ENCODE results near the gene TNRC6C. TPM values are rescaled to one million over a fixed set of nuclear protein-coding genes. Genes with fewer than 3 reads are reported as not detected.

Gene TNRC6C
- total RNA-seq, 3 donors from 2014 or later (not counting 1 experiment from before 2014, with no cell fraction given) = 74.3 to 100 (median 76.3) TPM

- no peak overlapping the region for H3K27ac Mint-ChIP-seq
These were observed 13.9 kb upstream of the TNRC6C start for GRCh38 chr17:77944390-77945222.

GRCh38 chr17:77946900-77947645 lies 11.4 kb upstream of the TNRC6C start:
- Mint-ChIP-seq H3K27me3 (ENCODE audit: low read depth in 2 of 2) (peaks cover 15 to 25% of the 10 kb centered on the region in 2 donors), H3K36me3 (no peaks in the 10 kb centered on the region), H3K9me3 (peaks cover 0 to 4% of the 10 kb centered on the region in 2 donors), H3K4me3 (no peak overlapping the region), H3K4me1 (peaks cover under 1 to 2% of the 10 kb centered on the region in 2 donors), H3K27ac (no peak overlapping the region)
- intact Hi-C loops (cut with micrococcal nuclease) = no loop called here
- Histone ChIP-seq H3K9me3 (ENCODE audit: control insufficient read depth, insufficient read depth, low read length) (no peaks in the 10 kb centered on the region), H3K27me3 (ENCODE audit: control insufficient read depth, insufficient read depth, low read length) (no peaks in the 10 kb centered on the region), H3K27ac (ENCODE audit: low read length) (no peak overlapping the region), H3K4me3 (ENCODE audit: low read length) (no peak overlapping the region), H3K4me1 (ENCODE audit: control insufficient read depth, insufficient read depth, low read length) (peaks cover under 1% of the 10 kb centered on the region), H3K36me3 (ENCODE audit: control insufficient read depth, insufficient read depth, low read length) (no peaks in the 10 kb centered on the region)
- 92% methylated on average over 6 of the region's 6 CpGs for WGBS (ENCODE audit: insufficient coverage)
- DNase-seq (no peak), ATAC-seq (no peak)
- TF ChIP-seq, protein P1, sequence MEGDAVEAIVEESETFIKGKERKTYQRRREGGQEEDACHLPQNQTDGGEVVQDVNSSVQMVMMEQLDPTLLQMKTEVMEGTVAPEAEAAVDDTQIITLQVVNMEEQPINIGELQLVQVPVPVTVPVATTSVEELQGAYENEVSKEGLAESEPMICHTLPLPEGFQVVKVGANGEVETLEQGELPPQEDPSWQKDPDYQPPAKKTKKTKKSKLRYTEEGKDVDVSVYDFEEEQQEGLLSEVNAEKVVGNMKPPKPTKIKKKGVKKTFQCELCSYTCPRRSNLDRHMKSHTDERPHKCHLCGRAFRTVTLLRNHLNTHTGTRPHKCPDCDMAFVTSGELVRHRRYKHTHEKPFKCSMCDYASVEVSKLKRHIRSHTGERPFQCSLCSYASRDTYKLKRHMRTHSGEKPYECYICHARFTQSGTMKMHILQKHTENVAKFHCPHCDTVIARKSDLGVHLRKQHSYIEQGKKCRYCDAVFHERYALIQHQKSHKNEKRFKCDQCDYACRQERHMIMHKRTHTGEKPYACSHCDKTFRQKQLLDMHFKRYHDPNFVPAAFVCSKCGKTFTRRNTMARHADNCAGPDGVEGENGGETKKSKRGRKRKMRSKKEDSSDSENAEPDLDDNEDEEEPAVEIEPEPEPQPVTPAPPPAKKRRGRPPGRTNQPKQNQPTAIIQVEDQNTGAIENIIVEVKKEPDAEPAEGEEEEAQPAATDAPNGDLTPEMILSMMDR (IDR thresholded peaks at IDR 0.05) = no peak

More at GRCh38 chr17:77944390-77945222, 13.9 kb upstream of the TNRC6C start:
- intact Hi-C loops (cut with micrococcal nuclease) = no loop called here
- Histone ChIP-seq H3K27ac (ENCODE audit: low read length) (no peak overlapping the region), H3K36me3 (ENCODE audit: control insufficient read depth, insufficient read depth, low read length) (no peaks in the 10 kb centered on the region), H3K9me3 (ENCODE audit: control insufficient read depth, insufficient read depth, low read length) (no peaks in the 10 kb centered on the region), H3K4me1 (ENCODE audit: control insufficient read depth, insufficient read depth, low read length) (no peaks in the 10 kb centered on the region), H3K4me3 (ENCODE audit: low read length) (no peak overlapping the region), H3K27me3 (ENCODE audit: control insufficient read depth, insufficient read depth, low read length) (no peaks in the 10 kb centered on the region)
- H3K36me3 Mint-ChIP-seq = no peaks in the 10 kb centered on the region
- TF ChIP-seq, protein P1 (IDR thresholded peaks at IDR 0.05) = no peak
- WGBS (ENCODE audit: insufficient coverage) = 90% methylated on average over 11 of the region's 12 CpGs
- peaks cover 0 to 4% of the 10 kb centered on the region in 2 donors for H3K9me3 Mint-ChIP-seq
- H3K27me3 Mint-ChIP-seq (ENCODE audit: low read depth in 2 of 2) = peaks cover 12 to 13% of the 10 kb centered on the region in 2 donors
- no peak for DNase-seq
- no peaks in the 10 kb centered on the region for H3K4me1 Mint-ChIP-seq
- no peak for ATAC-seq
- no peak overlapping the region for H3K4me3 Mint-ChIP-seq

GRCh38 chr17:77948690-77949114 lies 9.8 kb upstream of the TNRC6C start:
- H3K36me3 Mint-ChIP-seq = no peaks in the 10 kb centered on the region
- no peak overlapping the region for H3K27ac Mint-ChIP-seq
- H3K27me3 Mint-ChIP-seq (ENCODE audit: low read depth in 2 of 2) = peaks cover 25 to 40% of the 10 kb centered on the region in 2 donors
- peaks cover 6 to 19% of the 10 kb centered on the region in 2 donors for H3K4me1 Mint-ChIP-seq
- ATAC-seq (no peak), DNase-seq (no peak)
- Histone ChIP-seq H3K27me3 (ENCODE audit: control insufficient read depth, insufficient read depth, low read length) (no peaks in the 10 kb centered on the region), H3K4me1 (ENCODE audit: control insufficient read depth, insufficient read depth, low read length) (peaks cover 6% of the 10 kb centered on the region), H3K27ac (ENCODE audit: low read length) (no peak overlapping the region), H3K9me3 (ENCODE audit: control insufficient read depth, insufficient read depth, low read length) (no peaks in the 10 kb centered on the region), H3K4me3 (ENCODE audit: low read length) (no peak overlapping the region), H3K36me3 (ENCODE audit: control insufficient read depth, insufficient read depth, low read length) (no peaks in the 10 kb centered on the region)
- WGBS (ENCODE audit: insufficient coverage) = 68% methylated on average over 3 of the region's 3 CpGs
- intact Hi-C loops (cut with micrococcal nuclease) = no loop called here
- H3K4me3 Mint-ChIP-seq = no peak overlapping the region
- H3K9me3 Mint-ChIP-seq = peaks cover 0 to 4% of the 10 kb centered on the region in 2 donors
- TF ChIP-seq, protein P1 (IDR thresholded peaks at IDR 0.05) = no peak
